IMR-90 (cell line): Measurements from ENCODE around the gene SRD5A1. TPM values are rescaled to one million over a fixed set of nuclear protein-coding genes. Genes with fewer than 3 reads are reported as not detected.
A peak's percentile ranks its signal among the peaks of the same experiment; 100 is the strongest.

Experiments
- ATAC-seq: fragments of 200-7000 bp; cut with Tn5 transposase; 2 replicates; pipeline ENCODE4 v1.9.1; 2020; ENCODE audit warnings: low read depth, mild to moderate bottlenecking, moderate library complexity
- BruUV-seq: library from RNA; stranded (reverse); fragments of 400-500 nt; replicated peaks from 2 replicates; lab custom pipeline; 2021; lab: Mats Ljungman, UMichigan
- CTCF ChIA-PET: fragments of 300-600 bp; formaldehyde crosslinking; extraction: SDS; loops from one replicate; lab custom pipeline; 2021; ENCODE audit warnings: antibody characterized with exemption; lab: Yijun Ruan, JAX
- POLR2A ChIA-PET: fragments of 300-600 bp; sonication (Branson Sonifier 250); formaldehyde crosslinking; loops from one replicate; lab custom pipeline; 2022; ENCODE audit warnings: antibody characterized with exemption; ENCODE audit not compliant: unreplicated experiment; lab: Charles Lee
- DNase-seq: peaks from one replicate; pipeline ENCODE4 v3.0.0; 2013
- H2AFZ ChIP-seq: replicated peaks from 2 replicates; pipeline ENCODE3; 2013; ENCODE audit warnings: low read length, mild to moderate bottlenecking; ENCODE audit not compliant: poor library complexity
- H2AK5ac ChIP-seq: 2 replicates; pipeline ENCODE4 v1.6.1; 2013; ENCODE audit warnings: low read depth, low read length, inconsistent platforms
- H2AK9ac ChIP-seq: replicated peaks from 2 replicates; pipeline ENCODE3; 2013; ENCODE audit warnings: mild to moderate bottlenecking, low read depth, low read length, moderate library complexity; ENCODE audit not compliant: poor library complexity
- H2BK120ac ChIP-seq: 2 replicates; pipeline ENCODE4 v1.6.1; 2013; ENCODE audit warnings: low read depth, low read length, inconsistent platforms
- H2BK15ac ChIP-seq: 3 replicates; pipeline ENCODE4 v1.6.1; 2013; ENCODE audit warnings: low read depth, low read length, inconsistent platforms
- H2BK20ac ChIP-seq: 2 replicates; pipeline ENCODE4 v1.6.1; 2013; ENCODE audit warnings: low read depth, mild to moderate bottlenecking, inconsistent platforms, low read length, moderate library complexity
- H2BK5ac ChIP-seq: 2 replicates; pipeline ENCODE4 v1.6.1; 2013; ENCODE audit warnings: mild to moderate bottlenecking, low read depth, low read length, inconsistent platforms; ENCODE audit not compliant: poor library complexity, severe bottlenecking
- H3K14ac ChIP-seq: replicated peaks from 2 replicates; pipeline ENCODE4 v1.6.1; 2013; ENCODE audit warnings: low read depth, low read length, inconsistent platforms
- H3K18ac ChIP-seq: 2 replicates; pipeline ENCODE4 v1.6.1; 2013; ENCODE audit warnings: low read depth, low read length, control low read depth
- H3K23ac ChIP-seq: 2 replicates; pipeline ENCODE4 v1.6.1; 2013; ENCODE audit warnings: low read depth, low read length, inconsistent platforms
- H3K27ac ChIP-seq: 2 replicates; pipeline ENCODE4 v1.5.1; 2013; ENCODE audit warnings: mild to moderate bottlenecking, control low read depth, low read length; ENCODE audit not compliant: insufficient read depth
- H3K27me3 ChIP-seq: 2 replicates; pipeline ENCODE4 v1.6.1; 2013; ENCODE audit warnings: low read length; ENCODE audit not compliant: control insufficient read depth, insufficient read depth
- H3K36me3 ChIP-seq: 2 replicates; pipeline ENCODE4 v1.6.1; 2013; ENCODE audit warnings: low read length, mixed read lengths; ENCODE audit not compliant: control insufficient read depth, insufficient read depth
- H3K4ac ChIP-seq: 2 replicates; pipeline ENCODE4 v1.6.1; 2013; ENCODE audit warnings: low read depth, low read length, inconsistent platforms
- H3K4me1 ChIP-seq: 2 replicates; pipeline ENCODE4 v1.6.1; 2013; ENCODE audit warnings: low read length, mixed read lengths; ENCODE audit not compliant: control insufficient read depth, insufficient read depth
- H3K4me2 ChIP-seq: 2 replicates; pipeline ENCODE4 v1.6.1; 2013; ENCODE audit warnings: low read depth, mild to moderate bottlenecking, control low read depth, low read length, moderate library complexity
- H3K4me3 ChIP-seq: 2 replicates; pipeline ENCODE4 v1.5.1; 2013; ENCODE audit warnings: low read depth, mild to moderate bottlenecking, control low read depth, low read length, moderate library complexity; ENCODE audit not compliant: insufficient read depth
- H3K56ac ChIP-seq: 2 replicates; pipeline ENCODE4 v1.6.1; 2013; ENCODE audit warnings: low read length, inconsistent platforms; ENCODE audit not compliant: insufficient read depth; ENCODE audit errors: extremely low read depth
- H3K79me1 ChIP-seq, 2 experiments: 2 replicates each; pipeline ENCODE4 v1.6.1; 2013; ENCODE audit warnings: low read length in 2 of 2, inconsistent platforms in 1 of 2, low read depth in 1 of 2
- H3K9ac ChIP-seq: 2 replicates; pipeline ENCODE4 v1.6.1; 2013; ENCODE audit warnings: low read depth, low read length, control low read depth
- H3K9me1 ChIP-seq: 2 replicates; pipeline ENCODE4 v1.6.1; 2013; ENCODE audit warnings: low read length, inconsistent platforms; ENCODE audit not compliant: insufficient read depth
- H3K9me3 ChIP-seq: 2 replicates; pipeline ENCODE4 v1.6.1; 2013; ENCODE audit warnings: low read length; ENCODE audit not compliant: control insufficient read depth, insufficient read depth
- H4K20me1 ChIP-seq: 2 replicates; pipeline ENCODE4 v1.6.1; 2013; ENCODE audit warnings: low read length, inconsistent platforms; ENCODE audit not compliant: insufficient read depth
- H4K5ac ChIP-seq: 2 replicates; pipeline ENCODE4 v1.6.1; 2013; ENCODE audit warnings: mild to moderate bottlenecking, low read depth, low read length, control low read depth
- H4K8ac ChIP-seq, 2 experiments: 2 replicates each; pipeline ENCODE4 v1.6.1; 2013; ENCODE audit warnings: low read depth in 2 of 2, low read length in 2 of 2, control low read depth in 1 of 2, inconsistent platforms in 1 of 2
- H4K91ac ChIP-seq: 2 replicates; pipeline ENCODE4 v1.6.1; 2013; ENCODE audit warnings: low read depth, low read length, inconsistent platforms; ENCODE audit not compliant: insufficient read depth
- CEBPB ChIP-seq: IDR thresholded peaks from 2 replicates; pipeline ENCODE4 v1.6.1; 2012; ENCODE audit warnings: low read depth, low read length, improper control_type of control experiment
- CHD1 ChIP-seq: IDR thresholded peaks from 2 replicates; pipeline ENCODE4 v1.6.1; 2012; ENCODE audit warnings: low read depth, low read length, improper control_type of control experiment
- MXI1 ChIP-seq: IDR thresholded peaks from 2 replicates; pipeline ENCODE4 v1.6.1; 2012; ENCODE audit warnings: low read depth, mild to moderate bottlenecking, low read length, moderate library complexity, borderline replicate concordance
- NFE2L2 ChIP-seq: fragments of 150-350 bp; IDR thresholded peaks from 2 replicates; pipeline ENCODE4 v1.6.1; 2016; ENCODE audit warnings: low read depth, mild to moderate bottlenecking, low read length
- SMC3 ChIP-seq: fragments of 150-350 bp; IDR thresholded peaks from 2 replicates; pipeline ENCODE4 v1.6.1; 2016; ENCODE audit warnings: low read depth, mild to moderate bottlenecking, antibody characterized with exemption, low read length, moderate library complexity
- WGBS, 2 experiments: methylation state at CpG; one replicate each; pipeline versions ENCODE4 v1.1.5 to v1.1.7; 2013; ENCODE audit warnings: missing lambda C conversion rate in 2 of 2; ENCODE audit not compliant: insufficient read length in 1 of 2; ENCODE audit errors: extremely low coverage in 2 of 2; 5-methylcytosine and 5-hydroxymethylcytosine counted together
- dilution Hi-C: fragments of 300-500 bp; cut with HindIII; formaldehyde crosslinking; loops from one replicate; pipeline ENCODE4 v1.14.3; 2018; ENCODE audit warnings: low sequenced_read_pairs; ENCODE audit not compliant: unreplicated experiment
- in situ Hi-C: fragments of 300-500 bp; cut with MboI; formaldehyde crosslinking; loops from 3 replicates; pipeline ENCODE4 v1.14.3; 2019; ENCODE audit warnings: low sequenced_read_pairs, inconsistent platforms, mixed read lengths
- intact Hi-C: fragments of 100-400 bp; cut with micrococcal nuclease; formaldehyde crosslinking; loops from 2 replicates; pipeline ENCODE4 v1.10.0; 2022
- polyA plus RNA-seq, 3 experiments: library from polyadenylated mRNA; depleted of rRNA; stranded (reverse); fragments of >200 nt; gene quantifications; 2 replicates each; pipeline ENCODE4 v1.2.3, GENCODE V29; 2012; ENCODE audit warnings: low replicate concordance in 1 of 3
- total RNA-seq: library from RNA; depleted of rRNA; stranded (reverse); fragments of >200 nt; gene quantifications from 2 replicates; pipeline ENCODE4 v1.2.3, GENCODE V29; 2012
- TF ChIP-seq, protein P1 (sequence below): conservative IDR thresholded peaks from 2 replicates; pipeline ENCODE4 v1.5.1; 2012; ENCODE audit warnings: mild to moderate bottlenecking, low read depth, low read length, improper control_type of control experiment

Gene SRD5A1
- total and polyA plus RNA-seq, 2 of the 4 experiments (the other 2 are of a cell fraction), result 6.3 to 18.2 TPM

DNA sequence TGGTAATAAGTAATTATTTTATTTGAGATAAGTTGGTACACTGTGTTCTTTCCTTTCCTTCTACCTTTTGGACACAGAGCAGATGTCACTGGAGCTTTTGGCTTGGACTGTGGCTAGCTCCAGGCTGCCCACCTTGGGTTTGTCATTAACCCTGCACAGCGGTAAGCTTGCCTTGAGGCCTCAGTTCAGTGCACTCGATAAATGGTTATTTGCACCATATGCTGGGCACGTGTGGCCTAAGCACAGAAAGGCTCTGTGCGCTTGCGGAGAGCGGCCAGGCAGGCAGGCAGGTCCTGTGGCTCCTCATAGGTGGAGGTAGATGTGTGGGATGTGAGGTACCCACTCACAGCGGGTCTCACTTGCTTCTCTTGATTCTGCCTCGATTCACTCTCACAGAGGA, 50.0 kb downstream of the SRD5A1 start:
- ChIA-PET POLR2A (no interaction called here), CTCF (no interaction called here)
- H3K27ac ChIP-seq, result no peak overlapping the region
- no peak overlapping the region for H2AK5ac ChIP-seq
- no peak overlapping the region for H3K9ac ChIP-seq
- dilution Hi-C loops, result no loop called here
- H3K18ac ChIP-seq, result no peak overlapping the region
- no peak overlapping the region for H3K14ac ChIP-seq
- H4K5ac ChIP-seq, result no peak overlapping the region
- no peak overlapping the region for H2BK15ac ChIP-seq
- H3K56ac ChIP-seq, result no peak overlapping the region
- ATAC-seq (no peak), DNase-seq (no peak)
- no peaks in the 10 kb centered on the region for H3K9me3 ChIP-seq
- TF ChIP-seq CEBPB, result no peak
- TF ChIP-seq CHD1, result no peak
- TF ChIP-seq, protein P1, sequence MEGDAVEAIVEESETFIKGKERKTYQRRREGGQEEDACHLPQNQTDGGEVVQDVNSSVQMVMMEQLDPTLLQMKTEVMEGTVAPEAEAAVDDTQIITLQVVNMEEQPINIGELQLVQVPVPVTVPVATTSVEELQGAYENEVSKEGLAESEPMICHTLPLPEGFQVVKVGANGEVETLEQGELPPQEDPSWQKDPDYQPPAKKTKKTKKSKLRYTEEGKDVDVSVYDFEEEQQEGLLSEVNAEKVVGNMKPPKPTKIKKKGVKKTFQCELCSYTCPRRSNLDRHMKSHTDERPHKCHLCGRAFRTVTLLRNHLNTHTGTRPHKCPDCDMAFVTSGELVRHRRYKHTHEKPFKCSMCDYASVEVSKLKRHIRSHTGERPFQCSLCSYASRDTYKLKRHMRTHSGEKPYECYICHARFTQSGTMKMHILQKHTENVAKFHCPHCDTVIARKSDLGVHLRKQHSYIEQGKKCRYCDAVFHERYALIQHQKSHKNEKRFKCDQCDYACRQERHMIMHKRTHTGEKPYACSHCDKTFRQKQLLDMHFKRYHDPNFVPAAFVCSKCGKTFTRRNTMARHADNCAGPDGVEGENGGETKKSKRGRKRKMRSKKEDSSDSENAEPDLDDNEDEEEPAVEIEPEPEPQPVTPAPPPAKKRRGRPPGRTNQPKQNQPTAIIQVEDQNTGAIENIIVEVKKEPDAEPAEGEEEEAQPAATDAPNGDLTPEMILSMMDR, result no peak
- TF ChIP-seq MXI1, result no peak
- no peak for TF ChIP-seq SMC3
- no peak for TF ChIP-seq NFE2L2
- in situ Hi-C loops, result no loop called here
- H3K23ac ChIP-seq, result no peak overlapping the region
- H3K4me3 ChIP-seq, result no peak overlapping the region
- no peak overlapping the region for H3K4ac ChIP-seq
- H3K9me1 ChIP-seq, result peaks cover 6% of the 10 kb centered on the region
- H4K91ac ChIP-seq, result no peak overlapping the region
- no peaks in the 10 kb centered on the region for H3K36me3 ChIP-seq
- peak overlapping the region; percentile 34 for H2AK9ac ChIP-seq
- no peak overlapping the region for H2BK120ac ChIP-seq
- H2AFZ ChIP-seq, result no peak overlapping the region
- H3K4me1 ChIP-seq, result no peaks in the 10 kb centered on the region
- no peak overlapping the region for H2BK20ac ChIP-seq
- intact Hi-C loops, result no loop called here
- H3K27me3 ChIP-seq, result peaks cover 3% of the 10 kb centered on the region; the same call in 1 of the 2 replicates
- no peak overlapping the region for H3K4me2 ChIP-seq
- no CpG with 5 or more reads among the region's 8 CpGs for WGBS, 2 experiments
- no peak overlapping the region for H4K8ac ChIP-seq
- H4K20me1 ChIP-seq, result no peaks in the 10 kb centered on the region
- no peak overlapping the region for H2BK5ac ChIP-seq
- no TSS peak for BruUV-seq
- H3K79me1 ChIP-seq, result no peaks in the 10 kb centered on the region
